Dedifferentiated amniotic fluid mesenchymal stem cell (primary cell): ENCODE data around the gene ZNF691.
"Not testable (repeated sequence)": the region's sequence is repeated elsewhere in the genome, so short reads cannot be mapped to it uniquely, and the experiment has no call there.

ENCODE experiments used
- DNase-seq: peaks from one replicate; pipeline ENCODE4 v3.0.0-alpha.2; 2016; ENCODE audit errors: extremely low spot score

ZNF691 gene

GRCh38 chr1:42846257-42847110, at the start of gene ZNF691:
Gene ZNF691 (plus strand): TSS chr1:42846613. CDS start chr1:42849659, 3,046 bp downstream.
- peak; percentile 99 for DNase-seq

- DNase-seq: no peak
These were observed 49.0 kb upstream of the ZNF691 start for GRCh38 chr1:42797414-42797813.

GRCh38 chr1:42797979-42798378, 48.4 kb upstream of the ZNF691 start:
- no peak for DNase-seq

GRCh38 chr1:42801832-42802473, 44.5 kb upstream of the ZNF691 start:
- no peak for DNase-seq

GRCh38 chr1:42806171-42806570, 40.2 kb upstream of the ZNF691 start:
- DNase-seq: no peak

- DNase-seq: no peak
These were observed 39.8 kb upstream of the ZNF691 start for GRCh38 chr1:42806593-42806992.

GRCh38 chr1:42807056-42807668, 39.3 kb upstream of the ZNF691 start:
- no peak for DNase-seq

GRCh38 chr1:42814815-42815214, 31.6 kb upstream of the ZNF691 start:
- DNase-seq: not testable (repeated sequence)

GRCh38 chr1:42815941-42816584, 30.4 kb upstream of the ZNF691 start:
- no peak for DNase-seq

GRCh38 chr1:42816585-42817439, 29.6 kb upstream of the ZNF691 start, which contains the start of the genes ERMAP and SVBP:
Gene ERMAP (plus strand): TSS chr1:42817122. CDS start chr1:42830449, 13,327 bp downstream.
Gene SVBP (minus strand): TSS chr1:42817397. CDS start chr1:42816544, 853 bp downstream.
- peak; percentile 78 for DNase-seq

- DNase-seq: no peak
These were observed 29.0 kb upstream of the ZNF691 start for GRCh38 chr1:42817440-42817767.

GRCh38 chr1:42817976-42818375, 28.4 kb upstream of the ZNF691 start:
- no peak for DNase-seq

GRCh38 chr1:42820813-42821212, 25.6 kb upstream of the ZNF691 start:
- no peak for DNase-seq

- DNase-seq: no peak
These were observed 24.7 kb upstream of the ZNF691 start for GRCh38 chr1:42821690-42822089.

GRCh38 chr1:42822800-42823392, 23.5 kb upstream of the ZNF691 start:
- peak; percentile 60 for DNase-seq

GRCh38 chr1:42824481-42825035, 21.9 kb upstream of the ZNF691 start:
- no peak for DNase-seq

- no peak for DNase-seq
These were observed 21.2 kb upstream of the ZNF691 start for GRCh38 chr1:42825036-42825851.

GRCh38 chr1:42830631-42831030, 15.8 kb upstream of the ZNF691 start:
- DNase-seq: no peak

- no peak for DNase-seq
These were observed 15.1 kb upstream of the ZNF691 start for GRCh38 chr1:42831273-42831672.
